HK-2 (cell line): ENCODE data around the gene TYW3.

Experiments
- DNase-seq: peaks from one replicate; pipeline ENCODE4 v3.0.0-alpha.2; 2018; ENCODE audit not compliant: unreplicated experiment

The TYW3 gene

GRCh38 chr1:74732960-74733603 is at the start of gene TYW3, which contains the start of gene CRYZ:
TYW3 (plus strand) TSS chr1:74733152; CDS start chr1:74733245, 93 bp downstream.
CRYZ (minus strand) TSS chr1:74733050; CDS start chr1:74724821, 8,229 bp downstream.
- DNase-seq: peak; percentile 89

GRCh38 chr1:74683656-74684055 is 49.3 kb upstream of the TYW3 start:
- no peak for DNase-seq

GRCh38 chr1:74684301-74684700 is 48.7 kb upstream of the TYW3 start:
- no peak for DNase-seq

GRCh38 chr1:74686928-74687327 is 46.0 kb upstream of the TYW3 start:
- no peak for DNase-seq

- DNase-seq: peak; percentile 23
Observed at GRCh38 chr1:74689621-74690363, 43.2 kb upstream of the TYW3 start.

GRCh38 chr1:74690364-74690696 is 42.6 kb upstream of the TYW3 start:
- DNase-seq: no peak

GRCh38 chr1:74690909-74691308 is 42.0 kb upstream of the TYW3 start:
- DNase-seq: no peak

- no peak for DNase-seq
Observed at GRCh38 chr1:74693473-74693872, 39.5 kb upstream of the TYW3 start.

- no peak for DNase-seq
Observed at GRCh38 chr1:74697832-74698231, 35.1 kb upstream of the TYW3 start.

GRCh38 chr1:74699331-74699730 is 33.6 kb upstream of the TYW3 start:
- DNase-seq: no peak

GRCh38 chr1:74703386-74704182 is 29.4 kb upstream of the TYW3 start:
- no peak for DNase-seq

GRCh38 chr1:74712881-74713280 is 20.1 kb upstream of the TYW3 start:
- DNase-seq: no peak

GRCh38 chr1:74713849-74714248 is 19.1 kb upstream of the TYW3 start:
- no peak for DNase-seq

- DNase-seq: no peak
Observed at GRCh38 chr1:74714429-74715235, 18.3 kb upstream of the TYW3 start.

- no peak for DNase-seq
Observed at GRCh38 chr1:74715236-74715502, 17.8 kb upstream of the TYW3 start.

GRCh38 chr1:74715806-74716205 is 17.1 kb upstream of the TYW3 start:
- DNase-seq: no peak

- no peak for DNase-seq
Observed at GRCh38 chr1:74716822-74717221, 16.1 kb upstream of the TYW3 start.

- DNase-seq: no peak
Observed at GRCh38 chr1:74717626-74718025, 15.3 kb upstream of the TYW3 start.

GRCh38 chr1:74726063-74726462 is 6.9 kb upstream of the TYW3 start:
- DNase-seq: no peak

- DNase-seq: no peak
Observed at GRCh38 chr1:74728736-74729135, 4.2 kb upstream of the TYW3 start.

GRCh38 chr1:74729741-74730478 is 3.0 kb upstream of the TYW3 start:
- peak; percentile 34 for DNase-seq
